A549 treated with AZD9567 at 1 μM for 4 hours (cell line): ENCODE measurements around the gene JUN. TPM values are rescaled to one million over a fixed set of nuclear protein-coding genes. Genes with fewer than 3 reads are reported as not detected.

Experiments
- total RNA-seq: library from RNA; stranded (reverse); fragments of 200-300 nt; extraction: Qiagen RNA extraction; gene quantifications from 5 replicates; pipeline ENCODE4 v1.2.3, GENCODE V29; 2022; ENCODE audit not compliant: insufficient read depth

The JUN gene
- total RNA-seq = 24.6 to 32.7 TPM (median 29.8 TPM) in 5 replicates

GRCh38 chr1:58783993-58784757 lies at the start of gene JUN:
Gene JUN (minus strand): TSS chr1:58784047. CDS start chr1:58783070, 977 bp downstream.

Other genes with a start within 250 kb of the JUN start
- gene OMA1, start 237.3 kb downstream of the JUN start, total RNA-seq = 2.0 to 6.3 TPM (median 4.4 TPM) in 5 replicates
- gene TACSTD2, start 206.8 kb downstream of the JUN start, total RNA-seq = not detected in 5 replicates
- 3.4 to 7.0 TPM (median 5.6 TPM) in 5 replicates for gene MYSM1, start 84.0 kb downstream of the JUN start, total RNA-seq